HPDE6-E6E7 (cell line): ENCODE measurements around the gene FUCA1.
"Not testable (repeated sequence)": the region's sequence is repeated elsewhere in the genome, so short reads cannot be mapped to it uniquely, and the experiment has no call there.

ENCODE experiments used
- DNase-seq: peaks from one replicate; pipeline ENCODE4 v3.0.0; 2011; ENCODE audit warnings: missing footprints; ENCODE audit errors: extremely low spot score

The FUCA1 gene

GRCh38 chr1:23867895-23868556, at the start of gene FUCA1:
TSS of gene FUCA1 (minus strand) at chr1:23868290. CDS start at chr1:23868286, 4 bp downstream.
- DNase-seq, result peak; percentile 85

GRCh38 chr1:23916209-23917131, 48.4 kb upstream of the FUCA1 start:
- DNase-seq, result peak; percentile 90

DNA sequence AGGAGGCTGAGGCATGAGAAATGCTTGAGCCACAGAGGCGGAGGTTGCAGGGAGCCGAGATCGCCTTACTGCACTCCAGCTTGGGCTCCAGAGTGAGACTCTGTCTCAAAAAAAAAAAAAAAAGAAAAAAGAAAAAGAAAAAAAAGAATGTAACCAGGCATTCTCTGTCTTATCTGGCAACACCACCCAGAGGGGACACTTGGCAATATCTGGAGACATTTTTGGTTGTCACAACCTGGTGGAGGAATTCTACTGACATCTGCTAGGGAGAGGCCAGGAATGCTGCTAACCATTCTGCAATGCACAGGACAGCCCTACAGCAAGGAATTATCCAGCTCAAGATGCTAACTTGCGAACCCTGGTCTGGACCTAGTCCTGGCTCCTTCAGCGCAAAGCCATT, 47.4 kb upstream of the FUCA1 start:
- no peak for DNase-seq

DNA sequence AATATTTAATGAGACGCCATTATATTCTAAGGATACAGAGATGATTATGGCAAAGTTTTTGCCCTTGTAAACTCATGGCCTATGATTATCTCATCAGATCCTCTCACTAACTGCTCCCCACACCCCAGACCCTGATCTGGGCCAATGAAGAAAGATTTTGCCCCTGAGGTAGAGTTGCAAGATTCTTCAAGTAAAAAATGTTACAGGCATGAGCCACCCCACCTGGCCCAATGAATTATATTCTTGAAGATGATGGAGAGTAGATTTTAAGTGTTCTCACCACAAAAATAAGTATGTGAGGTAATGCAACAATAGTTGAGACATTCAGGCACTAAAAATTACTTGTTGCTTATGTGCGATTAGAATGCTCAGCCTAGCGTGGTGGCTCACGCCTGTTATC, 46.8 kb upstream of the FUCA1 start:
- DNase-seq, result no peak

DNA sequence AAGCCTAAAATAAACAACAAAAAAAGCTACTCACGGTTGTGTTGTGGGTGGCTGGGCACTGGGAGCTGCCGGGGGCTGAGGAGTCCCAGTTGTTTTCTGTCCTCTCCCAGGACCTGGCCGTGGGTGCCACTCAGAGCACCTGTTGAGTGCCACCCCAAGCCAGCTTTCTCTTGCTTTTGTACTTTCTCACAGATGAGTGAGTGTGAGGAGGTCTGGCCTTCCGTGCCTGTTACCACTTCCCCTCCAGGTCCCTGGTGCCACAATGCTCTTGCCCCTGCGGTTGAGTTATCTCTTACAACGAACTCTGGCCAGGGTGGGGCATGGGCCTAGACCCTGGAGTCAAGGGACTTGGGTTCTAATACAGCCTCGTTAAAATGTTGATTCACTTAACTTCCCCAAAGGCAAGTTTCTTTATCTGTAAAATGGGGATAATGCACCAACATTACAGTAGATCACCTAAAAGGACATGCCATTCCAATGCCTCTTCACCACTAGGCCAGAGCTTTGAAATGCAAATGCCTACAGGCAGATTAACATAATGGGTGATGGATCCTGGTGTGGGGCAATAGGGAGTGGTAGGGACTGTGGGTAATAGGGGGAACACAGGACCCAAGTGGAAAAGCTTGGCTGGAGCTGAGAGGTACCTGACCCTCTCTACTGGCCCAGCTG, 45.3 kb upstream of the FUCA1 start, which contains the start of gene CNR2:
CNR2 (minus strand) TSS at position 151 of the 669 bp plus-strand sequence. CDS start 37,745 bp downstream, outside the sequence.
- no peak for DNase-seq

DNA sequence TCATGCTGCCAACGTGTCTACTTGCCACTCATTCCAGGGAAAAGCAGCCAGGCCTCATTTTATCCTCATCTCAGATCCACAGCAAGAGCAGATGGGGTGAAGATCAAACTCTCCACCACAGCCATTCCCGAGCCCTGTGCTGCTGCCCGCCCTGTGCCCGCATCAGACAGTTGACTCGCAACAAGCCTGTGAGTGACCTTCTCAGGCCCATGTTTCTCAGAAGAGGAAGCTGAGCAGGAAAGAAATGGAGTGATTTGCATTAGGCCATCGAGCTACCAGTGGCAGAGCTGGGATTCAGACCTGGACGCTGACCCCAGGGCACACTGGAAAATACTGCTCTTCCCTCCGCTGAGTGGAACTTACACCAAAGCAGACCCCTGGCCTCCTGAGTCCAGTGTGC, 43.8 kb upstream of the FUCA1 start:
- no peak for DNase-seq

GRCh38 chr1:23910553-23911246, 42.6 kb upstream of the FUCA1 start:
- DNase-seq, result no peak

GRCh38 chr1:23910144-23910543, 42.1 kb upstream of the FUCA1 start:
- no peak for DNase-seq

DNA sequence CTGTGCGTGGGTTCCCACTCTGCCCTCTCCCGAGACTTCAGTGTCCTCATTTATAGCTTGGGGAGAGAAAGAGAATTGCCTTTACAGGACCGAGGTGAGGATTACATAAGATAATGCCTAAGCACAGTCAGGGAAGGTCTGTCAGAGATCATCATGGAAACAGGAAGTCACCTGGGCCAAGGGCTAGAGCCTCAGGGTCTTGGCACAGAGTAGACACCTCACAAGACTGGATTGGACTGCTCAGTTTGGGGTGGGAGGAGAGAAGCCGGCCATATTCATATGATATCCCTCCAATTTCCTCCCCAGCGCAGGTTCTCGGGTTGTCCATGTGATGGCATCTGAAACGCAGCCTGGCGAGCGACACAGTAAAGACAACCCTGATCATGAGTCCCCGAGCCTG, 41.3 kb upstream of the FUCA1 start:
- no peak for DNase-seq

- no peak for DNase-seq
Observed at GRCh38 chr1:23908453-23909341, 40.6 kb upstream of the FUCA1 start.

DNA sequence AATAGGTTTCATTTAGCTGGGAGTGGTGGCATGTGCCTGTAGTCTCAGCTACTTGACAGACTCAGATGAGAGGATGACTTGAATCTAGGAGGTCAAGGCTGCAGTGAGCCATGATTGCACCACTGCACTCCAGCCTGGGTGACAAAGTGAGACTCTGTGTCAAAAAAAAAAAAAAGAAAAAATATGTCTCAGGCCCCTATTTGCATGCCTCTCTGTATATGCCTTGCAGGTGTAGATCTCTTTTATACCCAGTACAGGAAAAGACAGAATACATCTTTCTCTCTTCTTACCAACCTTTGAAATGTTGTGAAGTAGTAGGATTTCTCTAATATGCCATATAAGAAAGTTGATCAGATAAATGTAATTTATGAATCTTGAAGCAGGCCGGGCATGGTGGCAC, 38.6 kb upstream of the FUCA1 start:
- no peak for DNase-seq

- DNase-seq, result no peak
Observed at GRCh38 chr1:23905461-23906025, 37.5 kb upstream of the FUCA1 start.

- DNase-seq, result peak; percentile 54
Observed at GRCh38 chr1:23904748-23905357, 36.8 kb upstream of the FUCA1 start.

- DNase-seq, result no peak
Observed at GRCh38 chr1:23903754-23904153, 35.7 kb upstream of the FUCA1 start.

GRCh38 chr1:23902321-23903278, 34.5 kb upstream of the FUCA1 start:
- no peak for DNase-seq

- DNase-seq, result not testable (repeated sequence)
Observed at GRCh38 chr1:23900017-23900416, 31.9 kb upstream of the FUCA1 start.

DNA sequence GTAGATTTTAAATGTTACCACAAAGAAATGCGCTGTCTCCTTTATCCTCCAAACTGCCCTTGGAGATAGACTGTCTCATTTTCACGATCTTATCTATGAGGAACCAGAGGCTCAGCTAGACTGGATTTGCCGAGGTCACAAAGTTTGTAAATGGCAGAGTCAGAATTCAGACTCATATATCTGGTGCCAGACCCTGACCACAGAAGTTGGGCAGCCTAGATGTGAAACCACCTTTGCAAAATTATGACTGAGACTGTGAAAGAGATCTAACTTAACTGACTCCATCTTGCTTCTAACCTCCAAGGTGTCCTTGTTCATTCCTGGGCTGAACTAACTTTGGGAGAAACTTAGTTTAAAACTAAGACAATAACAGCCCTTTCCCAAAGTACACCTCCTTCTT, 31.0 kb upstream of the FUCA1 start:
- no peak for DNase-seq

DNA sequence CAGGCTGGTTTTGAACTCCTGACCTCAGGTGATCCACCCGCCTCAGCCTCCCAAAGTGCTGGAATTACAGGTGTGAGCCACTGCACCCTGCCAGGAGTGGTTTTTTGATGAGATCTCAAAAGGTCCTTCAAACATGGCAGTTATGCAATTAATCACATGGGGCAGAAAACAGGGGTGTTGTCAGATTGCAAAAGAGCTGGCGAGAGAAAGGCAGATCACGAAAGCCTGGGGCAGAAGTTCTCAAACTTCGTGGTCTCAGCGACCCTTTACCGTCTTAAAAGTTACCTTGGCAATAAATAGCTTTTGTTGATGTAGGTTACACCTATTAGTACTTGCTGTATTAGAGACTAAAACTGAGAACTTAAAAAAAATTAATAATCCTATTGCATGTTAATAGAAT, 29.0 kb upstream of the FUCA1 start:
- DNase-seq, result no peak

GRCh38 chr1:23896491-23896890, 28.4 kb upstream of the FUCA1 start:
- DNase-seq, result no peak
